Epithelial cell of proximal tubule (primary cell): ENCODE data around the gene CAPZA3. TPM values are rescaled to one million over a fixed set of nuclear protein-coding genes. Genes with fewer than 3 reads are reported as not detected.
"Not testable (repeated sequence)": the region's sequence is repeated elsewhere in the genome, so short reads cannot be mapped to it uniquely, and the experiment has no call there.

Source experiments
- DNase-seq: peaks from one replicate; pipeline ENCODE4 v3.0.0-alpha.2; 2011; ENCODE audit warnings: low read depth
- H3K4me3 ChIP-seq: 2 replicates; pipeline ENCODE4 v1.5.1; 2011; ENCODE audit warnings: low read depth, mild to moderate bottlenecking, low read length
- CTCF ChIP-seq: conservative IDR thresholded peaks from 2 replicates; pipeline ENCODE4 v1.5.1; 2012; ENCODE audit warnings: low read depth, mild to moderate bottlenecking, low read length
- total RNA-seq: library from RNA; depleted of rRNA; stranded (reverse); fragments of >200 nt; gene quantifications from 2 replicates; pipeline ENCODE4 v1.2.3, GENCODE V29; 2015

Gene CAPZA3
- total RNA-seq, result not detected in 2 replicates

- H3K4me3 ChIP-seq, result no peak within 1 kb of the TSS
- DNase-seq, result no peak
- no peak for TF ChIP-seq CTCF
These were observed at the start of gene CAPZA3, which contains the start of gene PLCZ1 for GRCh38 chr12:18737819-18738218. Gene CAPZA3, plus strand, starts transcription at chr12:18738119. Its CDS starts 150 bp downstream, at chr12:18738269. Gene PLCZ1, minus strand, starts transcription at chr12:18738012. Its CDS starts 641 bp downstream, at chr12:18737371.

GRCh38 chr12:18689771-18690170 is 48.1 kb upstream of the CAPZA3 start:
- no peak for TF ChIP-seq CTCF
- no peak for DNase-seq
- no peak overlapping the region for H3K4me3 ChIP-seq

- no peak overlapping the region for H3K4me3 ChIP-seq
- DNase-seq, result peak; percentile 90
- no peak for TF ChIP-seq CTCF
These were observed 47.3 kb upstream of the CAPZA3 start for GRCh38 chr12:18690653-18691052.

GRCh38 chr12:18693986-18694385 is 43.9 kb upstream of the CAPZA3 start:
- DNase-seq, result not testable (repeated sequence)

GRCh38 chr12:18696971-18697602 is 40.8 kb upstream of the CAPZA3 start:
- TF ChIP-seq CTCF, result no peak
- DNase-seq, result peak; percentile 42
- no peak overlapping the region for H3K4me3 ChIP-seq

More at GRCh38 chr12:18693986-18694385, 43.9 kb upstream of the CAPZA3 start:
- H3K4me3 ChIP-seq, result not testable (repeated sequence)

GRCh38 chr12:18700271-18700670 is 37.6 kb upstream of the CAPZA3 start:
- H3K4me3 ChIP-seq, result no peak overlapping the region
- peak; percentile 78 for DNase-seq
- TF ChIP-seq CTCF, result no peak

- DNase-seq, result peak; percentile 92
- no peak overlapping the region for H3K4me3 ChIP-seq
- no peak for TF ChIP-seq CTCF
These were observed 34.6 kb upstream of the CAPZA3 start for GRCh38 chr12:18703321-18703720.
